ENCODE results near the gene GRID1. TPM values are rescaled to one million over a fixed set of nuclear protein-coding genes. Genes with fewer than 3 reads are reported as not detected.

Gene GRID1
- polyA plus RNA-seq, 1 donor from 2014 or later, result not detected

GRCh38 chr10:86152911-86153310, 213.7 kb downstream of the GRID1 start:
- H3K36me3 Mint-ChIP-seq, result no peaks in the 10 kb centered on the region
- no peaks in the 10 kb centered on the region for H3K27me3 Mint-ChIP-seq

GRCh38 chr10:86152354-86152753, 214.2 kb downstream of the GRID1 start:
- H3K27me3 Mint-ChIP-seq, result no peaks in the 10 kb centered on the region

More at GRCh38 chr10:86152911-86153310, 213.7 kb downstream of the GRID1 start:
- Mint-ChIP-seq H3K27ac (peak overlapping the region in 1 of 3 donors; percentile 74), H3K4me3 (no peak overlapping the region), H3K9me3 (no peaks in the 10 kb centered on the region), H3K4me1 (no peaks in the 10 kb centered on the region)

GRCh38 chr10:86151613-86152012, 215.0 kb downstream of the GRID1 start:
- H3K4me3 Mint-ChIP-seq, result no peak overlapping the region
- H3K27me3 Mint-ChIP-seq, result no peaks in the 10 kb centered on the region
- no peaks in the 10 kb centered on the region for H3K36me3 Mint-ChIP-seq
- no peaks in the 10 kb centered on the region for H3K9me3 Mint-ChIP-seq
- no peaks in the 10 kb centered on the region for H3K4me1 Mint-ChIP-seq
- H3K27ac Mint-ChIP-seq, result no peak overlapping the region

More at GRCh38 chr10:86152354-86152753, 214.2 kb downstream of the GRID1 start:
- Mint-ChIP-seq H3K9me3 (no peaks in the 10 kb centered on the region), H3K4me1 (no peaks in the 10 kb centered on the region), H3K27ac (no peak overlapping the region), H3K4me3 (no peak overlapping the region), H3K36me3 (no peaks in the 10 kb centered on the region)

GRCh38 chr10:86149257-86149656, 217.3 kb downstream of the GRID1 start:
- Mint-ChIP-seq H3K4me3 (no peak overlapping the region), H3K4me1 (no peaks in the 10 kb centered on the region), H3K27ac (peak overlapping the region in 1 of 3 donors; percentile 20), H3K36me3 (no peaks in the 10 kb centered on the region), H3K27me3 (peaks cover 1% of the 10 kb centered on the region), H3K9me3 (no peaks in the 10 kb centered on the region)

GRCh38 chr10:86148117-86148516, 218.5 kb downstream of the GRID1 start:
- Mint-ChIP-seq H3K4me3 (no peak overlapping the region), H3K27me3 (peaks cover 1% of the 10 kb centered on the region), H3K36me3 (no peaks in the 10 kb centered on the region), H3K9me3 (no peaks in the 10 kb centered on the region), H3K27ac (no peak overlapping the region), H3K4me1 (no peaks in the 10 kb centered on the region)

- H3K9me3 Mint-ChIP-seq, result no peaks in the 10 kb centered on the region
- H3K27me3 Mint-ChIP-seq, result peaks cover 1% of the 10 kb centered on the region
These were observed 222.3 kb downstream of the GRID1 start for GRCh38 chr10:86144301-86144700.

GRCh38 chr10:86141896-86142295, 224.7 kb downstream of the GRID1 start:
- no peaks in the 10 kb centered on the region for H3K4me1 Mint-ChIP-seq
- no peak overlapping the region for H3K4me3 Mint-ChIP-seq
- no peaks in the 10 kb centered on the region for H3K9me3 Mint-ChIP-seq
- H3K36me3 Mint-ChIP-seq, result no peaks in the 10 kb centered on the region
- peaks cover 1% of the 10 kb centered on the region for H3K27me3 Mint-ChIP-seq
- no peak overlapping the region for H3K27ac Mint-ChIP-seq

More at GRCh38 chr10:86144301-86144700, 222.3 kb downstream of the GRID1 start:
- Mint-ChIP-seq H3K27ac (no peak overlapping the region), H3K4me1 (no peaks in the 10 kb centered on the region), H3K4me3 (no peak overlapping the region), H3K36me3 (no peaks in the 10 kb centered on the region)

- H3K27me3 Mint-ChIP-seq, result no peaks in the 10 kb centered on the region
- no peak overlapping the region for H3K27ac Mint-ChIP-seq
- H3K9me3 Mint-ChIP-seq, result no peaks in the 10 kb centered on the region
These were observed 227.4 kb downstream of the GRID1 start for GRCh38 chr10:86139066-86139657.

GRCh38 chr10:86138551-86139065, 228.0 kb downstream of the GRID1 start:
- Mint-ChIP-seq H3K4me3 (no peak overlapping the region), H3K27me3 (no peaks in the 10 kb centered on the region), H3K4me1 (no peaks in the 10 kb centered on the region), H3K9me3 (no peaks in the 10 kb centered on the region), H3K36me3 (peaks cover 2% of the 10 kb centered on the region), H3K27ac (no peak overlapping the region)

More at GRCh38 chr10:86139066-86139657, 227.4 kb downstream of the GRID1 start:
- Mint-ChIP-seq H3K4me1 (no peaks in the 10 kb centered on the region), H3K36me3 (no peaks in the 10 kb centered on the region), H3K4me3 (no peak overlapping the region)

GRCh38 chr10:86137561-86137960, 229.0 kb downstream of the GRID1 start:
- no peaks in the 10 kb centered on the region for H3K4me1 Mint-ChIP-seq
- H3K36me3 Mint-ChIP-seq, result peaks cover 2% of the 10 kb centered on the region
- H3K9me3 Mint-ChIP-seq, result no peaks in the 10 kb centered on the region
- no peaks in the 10 kb centered on the region for H3K27me3 Mint-ChIP-seq
- no peak overlapping the region for H3K4me3 Mint-ChIP-seq
- no peak overlapping the region for H3K27ac Mint-ChIP-seq

GRCh38 chr10:86136934-86137333, 229.7 kb downstream of the GRID1 start:
- Mint-ChIP-seq H3K4me1 (no peaks in the 10 kb centered on the region), H3K27me3 (no peaks in the 10 kb centered on the region), H3K4me3 (no peak overlapping the region), H3K36me3 (peaks cover 2% of the 10 kb centered on the region), H3K27ac (no peak overlapping the region), H3K9me3 (no peaks in the 10 kb centered on the region)

- H3K4me1 Mint-ChIP-seq, result no peaks in the 10 kb centered on the region
- H3K27ac Mint-ChIP-seq, result no peak overlapping the region
- no peaks in the 10 kb centered on the region for H3K9me3 Mint-ChIP-seq
- H3K27me3 Mint-ChIP-seq, result no peaks in the 10 kb centered on the region
- no peak overlapping the region for H3K4me3 Mint-ChIP-seq
- peaks cover 2% of the 10 kb centered on the region for H3K36me3 Mint-ChIP-seq
These were observed 231.4 kb downstream of the GRID1 start for GRCh38 chr10:86135191-86135590.

GRCh38 chr10:86130737-86131475, 235.7 kb downstream of the GRID1 start:
- Mint-ChIP-seq H3K9me3 (no peaks in the 10 kb centered on the region), H3K36me3 (peaks cover 2% of the 10 kb centered on the region), H3K4me1 (peaks cover 0 to 1% (median 0%) of the 10 kb centered on the region in 3 donors), H3K4me3 (no peak overlapping the region), H3K27ac (no peak overlapping the region), H3K27me3 (peaks cover 4% of the 10 kb centered on the region)

- H3K4me1 Mint-ChIP-seq, result peaks cover 0 to 1% (median 0%) of the 10 kb centered on the region in 3 donors
These were observed 236.6 kb downstream of the GRID1 start for GRCh38 chr10:86130041-86130440.

GRCh38 chr10:86128360-86128759, 238.2 kb downstream of the GRID1 start:
- H3K4me3 Mint-ChIP-seq, result peak overlapping the region in 1 of 4 donors; percentile 35
- peaks cover 8% of the 10 kb centered on the region for H3K27me3 Mint-ChIP-seq
- peak overlapping the region in 1 of 3 donors; percentile 83 for H3K27ac Mint-ChIP-seq
- H3K9me3 Mint-ChIP-seq, result no peaks in the 10 kb centered on the region
- no peaks in the 10 kb centered on the region for H3K36me3 Mint-ChIP-seq
- H3K4me1 Mint-ChIP-seq, result peaks cover 0 to 1% (median 0%) of the 10 kb centered on the region in 3 donors

More at GRCh38 chr10:86130041-86130440, 236.6 kb downstream of the GRID1 start:
- Mint-ChIP-seq H3K27ac (no peak overlapping the region), H3K27me3 (peaks cover 8% of the 10 kb centered on the region), H3K9me3 (no peaks in the 10 kb centered on the region), H3K4me3 (no peak overlapping the region), H3K36me3 (peaks cover 2% of the 10 kb centered on the region)
